Endothelial cell of umbilical vein (primary cell): ENCODE results near the gene DDX46.

ENCODE experiments used
- EZH2 ChIP-seq: IDR thresholded peaks from 2 replicates; pipeline ENCODE4 v1.6.1; 2012; ENCODE audit warnings: borderline replicate concordance, low read depth, mild to moderate bottlenecking, moderate library complexity, low read length, inconsistent platforms; ENCODE audit not compliant: severe bottlenecking
- FOS ChIP-seq: IDR thresholded peaks from 2 replicates; pipeline ENCODE4 v1.6.1; 2011; ENCODE audit warnings: mild to moderate bottlenecking, low read length, moderate library complexity, borderline replicate concordance; ENCODE audit not compliant: insufficient read depth
- GATA2 ChIP-seq: IDR thresholded peaks from 2 replicates; pipeline ENCODE4 v1.7.0; 2011; ENCODE audit warnings: low read depth, mild to moderate bottlenecking, moderate library complexity, mixed read lengths, low read length; ENCODE audit not compliant: insufficient read length, insufficient read depth
- JUN ChIP-seq: IDR thresholded peaks from 2 replicates; pipeline ENCODE4 v1.6.1; 2011; ENCODE audit warnings: borderline replicate concordance, low read depth; ENCODE audit not compliant: insufficient read length, insufficient read depth
- POLR2A ChIP-seq: IDR thresholded peaks from 2 replicates; pipeline ENCODE4 v1.6.1; 2012; ENCODE audit warnings: low read depth, mild to moderate bottlenecking, control low read depth, low read length
- POLR2AphosphoS5 ChIP-seq: IDR thresholded peaks from 2 replicates; pipeline ENCODE4 v1.6.1; 2012; ENCODE audit warnings: low read depth, mild to moderate bottlenecking, control low read depth, low read length, moderate library complexity; ENCODE audit not compliant: insufficient read depth
- TF ChIP-seq, protein P1 (sequence below), 2 donors: IDR thresholded peaks; 1 replicate in 1 of 2; 2 replicates in 1 of 2; pipeline ENCODE4 v1.5.1; 2011; ENCODE audit warnings: low read length in 2 of 2, mild to moderate bottlenecking in 2 of 2, moderate library complexity in 2 of 2, control low read depth in 1 of 2, inconsistent platforms in 1 of 2, low read depth in 1 of 2; ENCODE audit not compliant: insufficient read depth in 1 of 2; ENCODE audit errors: extremely low read depth in 1 of 2
- TF ChIP-seq, protein P2 (sequence below): IDR thresholded peaks from 2 replicates; pipeline ENCODE4 v1.6.1; 2011; ENCODE audit not compliant: insufficient read depth, insufficient read length

DNA sequence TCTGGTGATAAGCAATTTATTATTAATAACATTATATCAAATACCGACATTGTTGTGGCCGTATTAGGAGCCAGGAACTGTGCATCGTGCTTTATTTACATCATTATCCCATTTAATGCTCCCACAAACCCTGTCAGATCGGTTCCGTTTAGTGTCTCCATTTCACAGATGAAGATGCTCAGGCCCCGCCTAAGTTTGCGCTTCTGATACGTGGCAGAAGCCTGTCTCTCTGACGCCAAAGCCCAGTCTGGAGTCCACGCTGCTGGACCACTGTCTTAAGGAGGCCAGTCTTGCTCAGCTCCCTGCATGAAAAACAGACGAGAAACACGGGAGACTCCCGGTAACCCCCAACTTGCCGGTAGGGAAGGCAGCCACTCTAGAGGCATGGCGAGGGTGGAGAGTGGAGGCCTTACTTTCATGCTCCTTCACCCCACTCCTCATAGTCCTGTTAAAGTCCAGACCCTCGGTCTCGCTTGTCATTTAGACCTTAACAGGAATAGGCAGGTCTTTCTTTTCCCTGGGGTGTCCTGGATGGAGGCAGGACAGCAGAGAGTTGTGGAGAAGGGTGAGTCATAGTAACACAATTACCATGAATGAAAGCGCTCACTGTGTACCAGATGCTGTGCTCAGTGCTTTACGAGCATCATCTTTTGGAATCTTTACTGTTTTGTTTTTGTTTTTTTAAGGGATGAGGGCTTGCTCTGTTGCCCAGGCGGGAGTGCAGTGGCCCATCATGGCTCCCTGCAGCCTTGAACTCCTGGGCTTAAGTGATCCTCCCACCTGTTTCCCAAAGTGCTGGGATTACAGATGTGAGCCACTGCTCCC lies 116.5 kb downstream of the DDX46 start:
- TF ChIP-seq POLR2A = no peak
- TF ChIP-seq, protein P1, sequence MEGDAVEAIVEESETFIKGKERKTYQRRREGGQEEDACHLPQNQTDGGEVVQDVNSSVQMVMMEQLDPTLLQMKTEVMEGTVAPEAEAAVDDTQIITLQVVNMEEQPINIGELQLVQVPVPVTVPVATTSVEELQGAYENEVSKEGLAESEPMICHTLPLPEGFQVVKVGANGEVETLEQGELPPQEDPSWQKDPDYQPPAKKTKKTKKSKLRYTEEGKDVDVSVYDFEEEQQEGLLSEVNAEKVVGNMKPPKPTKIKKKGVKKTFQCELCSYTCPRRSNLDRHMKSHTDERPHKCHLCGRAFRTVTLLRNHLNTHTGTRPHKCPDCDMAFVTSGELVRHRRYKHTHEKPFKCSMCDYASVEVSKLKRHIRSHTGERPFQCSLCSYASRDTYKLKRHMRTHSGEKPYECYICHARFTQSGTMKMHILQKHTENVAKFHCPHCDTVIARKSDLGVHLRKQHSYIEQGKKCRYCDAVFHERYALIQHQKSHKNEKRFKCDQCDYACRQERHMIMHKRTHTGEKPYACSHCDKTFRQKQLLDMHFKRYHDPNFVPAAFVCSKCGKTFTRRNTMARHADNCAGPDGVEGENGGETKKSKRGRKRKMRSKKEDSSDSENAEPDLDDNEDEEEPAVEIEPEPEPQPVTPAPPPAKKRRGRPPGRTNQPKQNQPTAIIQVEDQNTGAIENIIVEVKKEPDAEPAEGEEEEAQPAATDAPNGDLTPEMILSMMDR (IDR thresholded peaks at IDR 0.05; ENCODE audit: extremely low read depth in 1 of 2, insufficient read depth in 1 of 2, low read depth in 1 of 2, low read length in 2 of 2) = no peak
- TF ChIP-seq POLR2AphosphoS5 = no peak
- no peak for TF ChIP-seq GATA2
- TF ChIP-seq EZH2 = no peak
- peak; percentile 77 for TF ChIP-seq FOS
- peak; percentile 69 for TF ChIP-seq JUN
- TF ChIP-seq, protein P2, sequence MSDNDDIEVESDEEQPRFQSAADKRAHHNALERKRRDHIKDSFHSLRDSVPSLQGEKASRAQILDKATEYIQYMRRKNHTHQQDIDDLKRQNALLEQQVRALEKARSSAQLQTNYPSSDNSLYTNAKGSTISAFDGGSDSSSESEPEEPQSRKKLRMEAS = no peak
